GM23248 (cell line): ENCODE data around the gene DSN1. TPM values are rescaled to one million over a fixed set of nuclear protein-coding genes. Genes with fewer than 3 reads are reported as not detected.

ENCODE experiments used
- DNase-seq: peaks from one replicate; pipeline ENCODE4 v3.0.0-alpha.2; 2015
- H2AFZ ChIP-seq: fragments of 200-600 bp; sonication (generic); 2 replicates; pipeline ENCODE4 v1.6.1; 2016; ENCODE audit warnings: antibody characterized with exemption
- H3F3A ChIP-seq: fragments of 200-600 bp; sonication (generic); 2 replicates; pipeline ENCODE4 v1.6.1; 2016; ENCODE audit warnings: mild to moderate bottlenecking, antibody characterized with exemption, mixed run types; ENCODE audit not compliant: insufficient read depth
- H3K27ac ChIP-seq: fragments of 200-600 bp; sonication (generic); 2 replicates; pipeline ENCODE4 v1.5.1; 2016; ENCODE audit warnings: mild to moderate bottlenecking
- H3K27me3 ChIP-seq: fragments of 200-600 bp; sonication (generic); replicated peaks from 2 replicates; pipeline ENCODE4 v1.6.1; 2016; ENCODE audit warnings: mild to moderate bottlenecking; ENCODE audit not compliant: insufficient read depth
- H3K36me3 ChIP-seq: fragments of 200-600 bp; sonication (generic); 2 replicates; pipeline ENCODE4 v1.6.1; 2016; ENCODE audit warnings: low read depth, mild to moderate bottlenecking
- H3K4me1 ChIP-seq: fragments of 200-600 bp; sonication (generic); 2 replicates; pipeline ENCODE4 v1.6.1; 2016; ENCODE audit warnings: mild to moderate bottlenecking; ENCODE audit not compliant: insufficient read depth
- H3K4me2 ChIP-seq: fragments of 200-600 bp; sonication (generic); one replicate; pipeline ENCODE4 v1.6.1; 2016; ENCODE audit warnings: mild to moderate bottlenecking; ENCODE audit not compliant: unreplicated experiment
- H3K4me3 ChIP-seq: fragments of 200-600 bp; sonication (generic); 2 replicates; pipeline ENCODE4 v1.5.1; 2016; ENCODE audit warnings: mild to moderate bottlenecking
- H3K79me2 ChIP-seq: fragments of 200-600 bp; sonication (generic); 2 replicates; pipeline ENCODE4 v1.6.1; 2016; ENCODE audit warnings: mild to moderate bottlenecking; ENCODE audit not compliant: insufficient read depth
- H3K9ac ChIP-seq: fragments of 200-600 bp; sonication (generic); 2 replicates; pipeline ENCODE4 v1.6.1; 2016; ENCODE audit warnings: mild to moderate bottlenecking
- H3K9me2 ChIP-seq: fragments of 200-600 bp; sonication (generic); 2 replicates; pipeline ENCODE4 v1.6.1; 2016; ENCODE audit warnings: mixed run types, mild to moderate bottlenecking, moderate library complexity; ENCODE audit not compliant: insufficient read depth
- H3K9me3 ChIP-seq: fragments of 200-600 bp; sonication (generic); one replicate; pipeline ENCODE4 v1.6.1; 2017; ENCODE audit warnings: low read depth
- H4K20me1 ChIP-seq: fragments of 200-600 bp; sonication (generic); 2 replicates; pipeline ENCODE4 v1.6.0; 2016; ENCODE audit not compliant: insufficient read depth
- EZH2 ChIP-seq: fragments of 200-600 bp; sonication (generic); IDR thresholded peaks from 2 replicates; pipeline ENCODE4 v1.6.1; 2018; ENCODE audit warnings: antibody characterized with exemption, mild to moderate bottlenecking; ENCODE audit not compliant: insufficient read depth, poor library complexity, severe bottlenecking
- EZH2phosphoT487 ChIP-seq: fragments of 200-600 bp; sonication (generic); IDR thresholded peaks from 2 replicates; pipeline ENCODE4 v1.6.1; 2018; ENCODE audit warnings: antibody characterized with exemption, moderate library complexity, mild to moderate bottlenecking, low read depth; ENCODE audit not compliant: insufficient read depth
- WGBS, 2 experiments: methylation state at CpG; one replicate each; pipeline ENCODE4 v1.1.6; 2015 to 2017; ENCODE audit warnings: low lambda C conversion rate in 2 of 2, low coverage in 1 of 2; ENCODE audit errors: missing lambda C conversion rate in 2 of 2; 5-methylcytosine and 5-hydroxymethylcytosine counted together
- in situ Hi-C: fragments of 300-500 bp; cut with MboI; formaldehyde crosslinking; loops from 2 replicates; pipeline ENCODE4 v1.15.0; 2020
- polyA plus RNA-seq: library from polyadenylated mRNA; unstranded; fragments of >200 nt; fragmentation: Nextera tagmentation; extraction: Ambion mirVana; gene quantifications from 2 replicates; pipeline ENCODE4 v1.2.1, GENCODE V29; 2016
- total RNA-seq: library from RNA; depleted of rRNA; stranded (reverse); fragments of >200 nt; shearing (Covaris generic); gene quantifications from 2 replicates; pipeline ENCODE4 v1.2.3, GENCODE V29; 2014

Gene DSN1
- total and polyA plus RNA-seq, 2 experiments from 2014 or later, result 13.0 to 15.6 TPM

DNA sequence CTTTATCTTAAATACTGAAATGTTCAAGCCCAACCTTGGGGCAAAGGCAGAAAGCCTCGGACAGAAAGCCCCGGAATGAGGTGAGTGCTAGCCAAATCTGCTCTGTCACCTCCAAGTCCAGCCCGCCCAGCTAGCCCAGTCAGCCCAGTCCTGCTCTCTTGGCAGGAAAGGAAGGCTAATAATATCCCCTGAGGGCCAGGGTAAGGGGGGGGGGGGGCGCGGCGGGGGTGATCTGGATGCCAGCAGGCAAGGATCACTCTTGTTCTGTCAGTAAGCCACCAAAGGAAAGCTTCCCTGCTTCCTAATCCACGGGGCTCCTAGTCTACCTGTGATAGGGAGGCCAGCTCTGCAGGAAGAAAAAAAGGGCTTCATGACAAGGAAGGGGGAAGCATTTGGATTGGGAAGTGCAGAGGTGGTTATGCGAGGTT is 28.8 kb downstream of the DSN1 start:
- TF ChIP-seq EZH2 (no peak), EZH2phosphoT487 (no peak)
- Histone ChIP-seq H3K79me2 (peaks cover 14% of the 10 kb centered on the region; the same call in 1 of the 2 replicates), H3K27me3 (no peaks in the 10 kb centered on the region), H4K20me1 (no peaks in the 10 kb centered on the region), H3K9me2 (no peaks in the 10 kb centered on the region), H3K27ac (0 out of 2 replicates have a peak overlapping the region, but pooled peaks have one; percentile 10), H3F3A (0 out of 2 replicates have a peak, but pooled peaks cover 4% of the 10 kb centered on the region), H3K4me2 (peak overlapping the region; percentile 97), H3K4me3 (peak overlapping the region; percentile 76), H3K36me3 (no peaks in the 10 kb centered on the region), H2AFZ (peak overlapping the region; percentile 84), H3K9me3 (no peaks in the 10 kb centered on the region), H3K4me1 (peaks cover 4% of the 10 kb centered on the region), H3K9ac (peak overlapping the region; percentile 57)
- in situ Hi-C loops, result no loop called here
- peak; percentile 79 for DNase-seq
- 2 to 5% methylated on average over 5 to 8 of the region's 8 CpGs for WGBS, 2 experiments

DNA sequence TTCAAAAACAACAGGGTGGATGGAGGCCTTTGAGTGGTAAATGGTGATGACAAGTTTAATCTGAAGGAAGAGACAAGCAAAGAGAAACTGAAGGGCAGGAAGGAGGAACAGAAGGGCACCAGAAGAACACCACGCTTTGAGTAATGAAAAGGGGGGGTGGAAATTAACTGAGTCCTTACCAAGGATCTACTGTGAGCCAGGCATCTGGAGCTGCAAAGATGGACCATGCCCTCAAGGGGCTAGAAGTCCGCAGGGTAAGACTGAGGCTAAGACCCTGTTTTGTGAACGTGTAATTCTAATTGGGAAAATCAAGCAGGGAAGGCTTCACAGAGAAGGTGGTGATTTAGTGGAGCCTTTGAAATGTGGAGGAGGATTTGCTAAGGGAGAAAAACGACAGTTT is 29.3 kb downstream of the DSN1 start:
- 55 to 56% methylated on average over 4 of the region's 4 CpGs for WGBS, 2 experiments
- TF ChIP-seq EZH2 (no peak), EZH2phosphoT487 (no peak)
- Histone ChIP-seq H3K4me3 (peak overlapping the region; percentile 76), H2AFZ (peak overlapping the region; percentile 84), H4K20me1 (no peaks in the 10 kb centered on the region), H3K27ac (0 out of 2 replicates have a peak overlapping the region, but pooled peaks have one; percentile 10), H3K27me3 (no peaks in the 10 kb centered on the region), H3K79me2 (peaks cover 17% of the 10 kb centered on the region; the same call in 1 of the 2 replicates), H3K4me1 (peaks cover 4% of the 10 kb centered on the region), H3K9ac (0 out of 2 replicates have a peak overlapping the region, but pooled peaks have one; percentile 23), H3K9me2 (no peaks in the 10 kb centered on the region), H3K4me2 (peak overlapping the region; percentile 97), H3F3A (0 out of 2 replicates have a peak, but pooled peaks cover 4% of the 10 kb centered on the region), H3K36me3 (no peaks in the 10 kb centered on the region), H3K9me3 (no peaks in the 10 kb centered on the region)
- in situ Hi-C loops, result no loop called here
- DNase-seq, result peak; percentile 6

DNA sequence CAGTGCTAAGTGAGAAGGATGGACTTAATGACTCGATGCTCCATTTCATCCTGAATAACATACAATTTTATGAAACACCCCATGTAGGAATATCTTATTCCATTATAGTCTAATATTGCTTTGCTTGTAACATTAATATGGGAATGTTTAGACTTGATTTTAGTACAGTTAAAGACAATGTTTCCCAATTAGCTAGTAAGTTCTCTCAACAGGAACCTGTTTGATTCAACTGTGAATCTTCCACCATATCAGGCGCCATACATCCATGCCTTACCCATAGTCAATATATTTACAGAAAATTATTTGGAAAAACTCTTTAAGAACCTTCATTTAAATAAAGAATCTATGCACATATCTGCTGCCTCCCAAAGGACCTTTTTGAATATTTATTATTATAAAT is 31.0 kb downstream of the DSN1 start:
- in situ Hi-C loops, result no loop called here
- WGBS, 2 experiments, result 96 to 98% methylated on average over 2 of the region's 2 CpGs
- peaks cover 4% of the 10 kb centered on the region for H3K4me1 ChIP-seq
- peaks cover 31% of the 10 kb centered on the region for H3K79me2 ChIP-seq
- no peaks in the 10 kb centered on the region for H3K9me2 ChIP-seq
- TF ChIP-seq EZH2phosphoT487 (no peak), EZH2 (no peak)
- no peak overlapping the region for H3K4me3 ChIP-seq
- no peak for DNase-seq
- H3K27me3 ChIP-seq, result no peaks in the 10 kb centered on the region
- H3F3A ChIP-seq, result 0 out of 2 replicates have a peak, but pooled peaks cover 4% of the 10 kb centered on the region
- H3K9me3 ChIP-seq, result no peaks in the 10 kb centered on the region
- no peak overlapping the region for H2AFZ ChIP-seq
- H3K9ac ChIP-seq, result no peak overlapping the region
- no peak overlapping the region for H3K4me2 ChIP-seq
- H3K27ac ChIP-seq, result no peak overlapping the region
- no peaks in the 10 kb centered on the region for H3K36me3 ChIP-seq
- no peaks in the 10 kb centered on the region for H4K20me1 ChIP-seq

DNA sequence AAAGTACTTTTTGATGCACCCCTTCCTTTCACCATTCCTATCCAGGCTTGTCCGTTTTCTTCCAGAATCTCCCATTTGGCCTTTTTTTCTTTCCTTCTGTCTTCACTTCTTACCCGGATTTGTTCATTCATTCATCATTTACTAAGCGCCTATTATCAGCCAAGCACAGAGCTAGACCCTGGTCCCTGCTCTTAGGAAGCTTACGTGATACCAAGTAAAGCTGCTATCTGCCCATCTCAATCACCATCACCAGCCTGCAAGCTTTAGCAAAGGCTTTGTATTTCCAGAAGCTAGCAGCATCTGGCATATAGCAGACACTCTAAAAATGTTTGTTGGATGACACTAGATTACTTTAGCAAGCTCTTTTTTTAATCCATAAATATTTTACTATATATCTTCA is 32.5 kb downstream of the DSN1 start:
- in situ Hi-C loops, result no loop called here
- Histone ChIP-seq H3K9me2 (no peaks in the 10 kb centered on the region), H3K27ac (no peak overlapping the region), H3K4me2 (no peak overlapping the region), H3K4me1 (peaks cover 4% of the 10 kb centered on the region), H4K20me1 (no peaks in the 10 kb centered on the region), H3K9me3 (no peaks in the 10 kb centered on the region), H3K36me3 (no peaks in the 10 kb centered on the region), H3K9ac (no peak overlapping the region), H2AFZ (no peak overlapping the region), H3K4me3 (no peak overlapping the region), H3K27me3 (no peaks in the 10 kb centered on the region), H3F3A (peaks cover 4% of the 10 kb centered on the region; the same call in 1 of the 2 replicates), H3K79me2 (peaks cover 34% of the 10 kb centered on the region)
- no peak for DNase-seq
- no peak for TF ChIP-seq EZH2phosphoT487
- no peak for TF ChIP-seq EZH2
- 66 to 80% methylated on average over 4 of the region's 4 CpGs for WGBS, 2 experiments
